Adrenal gland (tissue), 12 donors: Measurements from ENCODE around the gene CFAP141. TPM values are rescaled to one million over a fixed set of nuclear protein-coding genes. Genes with fewer than 3 reads are reported as not detected.

Experiments
- DNase-seq, 7 donors: peaks; one replicate each; pipeline ENCODE4 v3.0.0-alpha.2; 2019 to 2020
- H3K27ac ChIP-seq, 5 donors: fragments of 200-600 bp; sonication (generic) in 4 of 5; 1 replicate in 3 of 5; 2 replicates in 2 of 5; pipeline versions ENCODE4 v1.5.1 to v1.8.0; 2016 to 2020; ENCODE audit warnings: mild to moderate bottlenecking in 1 of 5
- H3K27me3 ChIP-seq: fragments of 200-600 bp; 2 replicates; pipeline ENCODE4 v1.8.0; 2021
- H3K36me3 ChIP-seq, 2 donors: fragments of 200-600 bp; replicated peaks in 1 of 2; 1 replicate in 1 of 2; 2 replicates in 1 of 2; pipeline versions ENCODE4 v1.5.1 to v1.8.0; 2018 to 2022
- H3K4me1 ChIP-seq, 2 donors: fragments of 200-600 bp; replicated peaks in 1 of 2; 1 replicate in 1 of 2; 2 replicates in 1 of 2; pipeline versions ENCODE4 v1.5.1 to v1.8.0; 2018 to 2021
- H3K4me3 ChIP-seq, 4 donors: fragments of 200-600 bp; sonication (generic) in 3 of 4; one replicate each; pipeline ENCODE4 v1.5.1; 2016 to 2018
- H3K9me3 ChIP-seq, 3 donors: fragments of 200-600 bp; sonication (generic) in 1 of 3; replicated peaks in 1 of 3; 1 replicate in 2 of 3; 2 replicates in 1 of 3; pipeline versions ENCODE4 v1.5.1 to v1.8.0; 2016 to 2021
- POLR2A ChIP-seq, 2 donors: fragments of 450-650 bp; IDR thresholded peaks; one replicate each; pipeline ENCODE4 v1.6.1; 2017; ENCODE audit warnings: antibody characterized with exemption in 2 of 2, mild to moderate bottlenecking in 2 of 2, moderate library complexity in 1 of 2
- WGBS, 4 donors: extraction: QIAGEN DNeasy Blood & Tissue Kit in 2 of 4; methylation state at CpG; one replicate each; pipeline versions ENCODE4 v1.1.5 to v1.1.7; 2013 to 2017; 5-methylcytosine and 5-hydroxymethylcytosine counted together
- intact Hi-C, 2 donors: fragments of 100-400 bp; cut with DNase I; formaldehyde crosslinking; loops; one replicate each; pipeline versions ENCODE4 v1.14.1 to v1.15.0; 2022 to 2023
- polyA plus RNA-seq, 3 donors: library from polyadenylated mRNA; stranded (reverse); fragments of 200-250 nt in 2 of 3; fragments of 350-450 nt in 1 of 3; fragmentation: Illumina TruSeq in 1 of 3; extraction: RNeasy Lipid Tissue Mini Kit (QIAGEN cat#74804) in 1 of 3; gene quantifications; one replicate each; pipeline ENCODE4 v1.2.3, GENCODE V29; 2013 to 2014
- total RNA-seq, 9 donors: library from RNA; depleted of rRNA in 4 of 9; stranded (reverse); fragments of >200 nt in 4 of 9; fragments of 120-200 nt in 1 of 9; fragmentation: NEBNext Ultra II Directional in 1 of 9; extraction: Animal tissue kit (Norgen Biotek cat#: 25700) in 1 of 9; gene quantifications; one replicate each; pipeline versions ENCODE4 v1.1.0 to v1.2.4, GENCODE V29; 2013 to 2023
- TF ChIP-seq, protein P1 (sequence below), 6 experiments: fragments of 450-650 bp in 4 of 6; fragments of 200-600 bp in 2 of 6; sonication (generic) in 1 of 6; IDR thresholded peaks; 1 replicate in 5 of 6; 2 replicates in 1 of 6; pipeline versions ENCODE4 v1.5.1 to v1.8.0; 2016 to 2021; ENCODE audit warnings: antibody characterized with exemption in 6 of 6, mild to moderate bottlenecking in 2 of 6, moderate library complexity in 1 of 6
- donor health status: healthy with polysubstance abuse.
- donor health status: Bipolar disorder and iron deficiency.
- donor health status: DM: yes; HTN: yes; CAD: no.
- donor health status: DM: no; HTN: no; CAD: no.
- donor health status: DM: no; HTN: no; CAD: no.
- donor health status: DM: yes; HTN: yes; CAD: no.

Gene CFAP141
- total and polyA plus RNA-seq, 12 donors: 0.51 TPM; not detected in 11

GRCh38 chr1:154182344-154183045 is 23.6 kb downstream of the CFAP141 start:
- Histone ChIP-seq H3K9me3 (no peaks in the 10 kb centered on the region), H3K36me3 (no peaks in the 10 kb centered on the region), H3K4me1 (peaks cover 48 to 51% of the 10 kb centered on the region in 2 donors), H3K27me3 (no peaks in the 10 kb centered on the region), H3K4me3 (peak overlapping the region; percentile 79 to 92 (median 88)), H3K27ac (peak overlapping the region; percentile 91 to 98 (median 92))
- TF ChIP-seq, protein P1, sequence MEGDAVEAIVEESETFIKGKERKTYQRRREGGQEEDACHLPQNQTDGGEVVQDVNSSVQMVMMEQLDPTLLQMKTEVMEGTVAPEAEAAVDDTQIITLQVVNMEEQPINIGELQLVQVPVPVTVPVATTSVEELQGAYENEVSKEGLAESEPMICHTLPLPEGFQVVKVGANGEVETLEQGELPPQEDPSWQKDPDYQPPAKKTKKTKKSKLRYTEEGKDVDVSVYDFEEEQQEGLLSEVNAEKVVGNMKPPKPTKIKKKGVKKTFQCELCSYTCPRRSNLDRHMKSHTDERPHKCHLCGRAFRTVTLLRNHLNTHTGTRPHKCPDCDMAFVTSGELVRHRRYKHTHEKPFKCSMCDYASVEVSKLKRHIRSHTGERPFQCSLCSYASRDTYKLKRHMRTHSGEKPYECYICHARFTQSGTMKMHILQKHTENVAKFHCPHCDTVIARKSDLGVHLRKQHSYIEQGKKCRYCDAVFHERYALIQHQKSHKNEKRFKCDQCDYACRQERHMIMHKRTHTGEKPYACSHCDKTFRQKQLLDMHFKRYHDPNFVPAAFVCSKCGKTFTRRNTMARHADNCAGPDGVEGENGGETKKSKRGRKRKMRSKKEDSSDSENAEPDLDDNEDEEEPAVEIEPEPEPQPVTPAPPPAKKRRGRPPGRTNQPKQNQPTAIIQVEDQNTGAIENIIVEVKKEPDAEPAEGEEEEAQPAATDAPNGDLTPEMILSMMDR (IDR thresholded peaks at IDR 0.05): peak in 1 of 6 experiments; percentile 4
- TF ChIP-seq POLR2A (IDR thresholded peaks at IDR 0.05): peak in 1 of 2 donors; percentile 63
- WGBS, 4 donors: 0 to 1% (median 0%) methylated on average over 22 to 35 of the region's 35 CpGs
- intact Hi-C loops: no loop called here
- DNase-seq: peak; percentile 74 to 89 (median 87)

DNA sequence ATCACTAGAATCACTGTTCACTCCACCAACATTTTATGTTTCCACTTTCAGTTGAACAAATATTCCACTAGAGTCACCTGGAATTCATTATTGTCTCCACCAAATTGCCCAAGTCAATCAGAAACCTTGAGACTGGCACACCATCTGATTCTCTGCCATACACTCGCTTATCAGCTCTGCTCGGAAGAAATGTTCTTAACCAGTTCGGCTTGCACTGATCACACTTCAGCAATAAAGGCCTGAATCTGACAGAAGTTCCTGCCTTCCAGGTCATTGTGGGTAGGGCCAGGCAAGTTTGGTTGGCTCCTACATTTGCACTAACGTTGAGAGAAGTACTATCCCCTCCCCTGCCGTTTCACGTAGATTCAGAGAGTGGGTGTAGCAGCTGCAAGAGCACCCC is 24.2 kb downstream of the CFAP141 start:
- intact Hi-C loops: no loop called here
- H3K36me3 ChIP-seq: no peaks in the 10 kb centered on the region
- 0 to 1% (median 0%) methylated on average over 4 to 6 of the region's 6 CpGs for WGBS, 4 donors
- peak overlapping the region; percentile 91 to 98 (median 92) for H3K27ac ChIP-seq
- no peaks in the 10 kb centered on the region for H3K9me3 ChIP-seq
- DNase-seq: no peak
- H3K27me3 ChIP-seq: no peaks in the 10 kb centered on the region
- TF ChIP-seq, protein P1 (IDR thresholded peaks at IDR 0.05): no peak
- no peak for TF ChIP-seq POLR2A (IDR thresholded peaks at IDR 0.05)
- H3K4me1 ChIP-seq: peaks cover 53 to 57% of the 10 kb centered on the region in 2 donors
- peak overlapping the region in 2 of 4 donors; percentile 79 to 92 for H3K4me3 ChIP-seq

- H3K36me3 ChIP-seq: peaks cover 0 to 5% of the 10 kb centered on the region in 2 donors
- peak in 2 of 7 donors; percentile 27 to 32 for DNase-seq
- intact Hi-C loops: no loop called here
- no peaks in the 10 kb centered on the region for H3K9me3 ChIP-seq
- no peaks in the 10 kb centered on the region for H3K27me3 ChIP-seq
- H3K4me3 ChIP-seq: peak overlapping the region in 1 of 4 donors; percentile 79
- TF ChIP-seq POLR2A (IDR thresholded peaks at IDR 0.05): no peak
- WGBS, 4 donors: 63 to 68% (median 67%) methylated on average over 3 of the region's 3 CpGs
- H3K4me1 ChIP-seq: peaks cover 65 to 72% of the 10 kb centered on the region in 2 donors
- H3K27ac ChIP-seq: peak overlapping the region in 4 of 5 donors; percentile 64 to 92 (median 80)
Observed at GRCh38 chr1:154179946-154180687, 26.0 kb downstream of the CFAP141 start.

DNA sequence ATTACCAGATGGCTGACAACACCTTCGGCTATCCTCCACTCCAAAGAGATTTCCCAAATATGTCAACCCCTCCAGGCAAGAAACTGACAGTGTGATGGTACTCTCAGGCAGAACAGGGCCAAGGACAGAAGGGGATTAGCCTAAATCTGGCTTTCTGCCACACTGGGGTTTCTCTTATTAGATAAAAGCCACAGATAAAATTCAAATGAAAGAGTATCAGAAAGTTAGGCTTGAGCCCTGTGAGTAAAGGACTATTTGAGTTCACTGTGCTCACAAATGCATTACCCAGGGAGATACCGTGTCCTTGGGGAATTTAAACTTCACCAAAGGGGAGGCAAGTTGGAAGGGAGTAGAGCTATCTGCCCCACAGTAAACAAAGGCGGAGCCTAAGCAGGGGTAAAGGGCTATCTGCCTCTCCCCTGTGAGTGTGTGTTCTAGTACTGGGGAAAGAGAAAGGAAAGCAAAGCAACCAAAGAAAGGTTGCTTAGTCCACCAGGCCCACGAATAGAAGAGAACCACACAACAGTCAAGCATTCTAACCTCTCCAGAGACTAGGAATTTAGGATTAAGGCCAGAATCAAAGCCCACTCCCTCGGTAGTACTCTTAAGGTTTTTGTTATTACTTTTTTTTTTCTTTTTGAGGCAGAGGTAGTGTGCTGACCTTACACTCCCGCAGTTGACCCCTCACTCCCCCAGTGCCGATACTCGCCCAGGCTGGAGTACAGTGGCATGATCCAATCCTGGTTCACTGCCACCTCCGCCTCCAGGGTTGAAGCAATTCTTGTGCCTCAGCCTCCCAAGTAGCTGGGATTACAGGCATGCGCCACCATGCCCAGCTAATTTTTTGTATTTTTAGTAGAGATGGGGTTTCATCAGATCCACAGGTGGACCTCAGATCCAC is 27.0 kb downstream of the CFAP141 start:
- DNase-seq: peak in 6 of 7 donors; percentile 57 to 80 (median 68)
- Histone ChIP-seq H3K27ac (peak overlapping the region; percentile 11 to 92 (median 74)), H3K4me1 (peaks cover 65 to 72% of the 10 kb centered on the region in 2 donors), H3K36me3 (peaks cover 0 to 13% of the 10 kb centered on the region in 2 donors), H3K4me3 (peak overlapping the region in 1 of 4 donors; percentile 79), H3K9me3 (no peaks in the 10 kb centered on the region), H3K27me3 (no peaks in the 10 kb centered on the region)
- 41 to 53% (median 48%) methylated on average over 10 of the region's 10 CpGs for WGBS, 4 donors
- TF ChIP-seq, protein P1 (IDR thresholded peaks at IDR 0.05): no peak
- TF ChIP-seq POLR2A (IDR thresholded peaks at IDR 0.05): peak in 1 of 2 donors; percentile 76
- intact Hi-C loops: no loop called here
